Measurements from ENCODE around the gene OR4D9. TPM values are rescaled to one million over a fixed set of nuclear protein-coding genes. Genes with fewer than 3 reads are reported as not detected.
"Not testable (repeated sequence)": the region's sequence is repeated elsewhere in the genome, so short reads cannot be mapped to it uniquely, and the experiment has no call there.

OR4D9 gene
- total and polyA plus RNA-seq, 2 of the 8 experiments (the other 6 are each of a cell fraction or from before 2014, with no cell fraction given), result not detected

GRCh38 chr11:59542142-59542810 lies 30.9 kb downstream of the OR4D9 start (continued):
- TF ChIP-seq RXRA (IDR thresholded peaks at IDR 0.05; ENCODE audit: insufficient read depth, low read depth, low read length) (no peak), CBX5 (IDR thresholded peaks at IDR 0.05; ENCODE audit: low read depth, low read length) (no peak), POLR2A (IDR thresholded peaks at IDR 0.05; ENCODE audit: control extremely low read depth in 1 of 2, low read depth in 2 of 2, low read length in 2 of 2) (no peak), GTF2F1 (IDR thresholded peaks at IDR 0.05; ENCODE audit: borderline replicate concordance, low read depth, low read length) (no peak), TCF12 (IDR thresholded peaks at IDR 0.05; ENCODE audit: low read depth, low read length) (no peak)

- WGBS, 2 experiments (ENCODE audit: extremely low coverage in 1 of 2, insufficient coverage in 1 of 2, insufficient read length in 1 of 2, insufficient replicate concordance in 2 of 2, low coverage in 1 of 2, low lambda C conversion rate in 2 of 2, missing lambda C conversion rate in 1 of 2), result 88% methylated on average over 3 of the region's 3 CpGs; no CpG with 5 or more reads in 1 of the 2 experiments
- FAIRE-seq; POLR2A ChIA-PET (ENCODE audit: partially characterized antibody): not testable (repeated sequence)
Measured at GRCh38 chr11:59543713-59544112, 32.4 kb downstream of the OR4D9 start.

More at GRCh38 chr11:59543713-59544112, 32.4 kb downstream of the OR4D9 start:
- H3K23me2 ChIP-seq (ENCODE audit: low read depth, low read length); H3K56ac ChIP-seq (replicated peaks; ENCODE audit: insufficient read length, low read depth, low read length); H3K9ac ChIP-seq (replicated peaks in 1 of 4; ENCODE audit: extremely low read depth in 1 of 4, low read depth in 3 of 4, low read length in 3 of 4); H3K4me2 ChIP-seq (ENCODE audit: insufficient read depth in 1 of 2, low read depth in 2 of 2, low read length in 2 of 2); H3K36me3 ChIP-seq (ENCODE audit: control insufficient read depth in 2 of 4, insufficient read depth in 4 of 4, low read length in 3 of 4); DNase-seq (ENCODE audit: low read depth in 1 of 2, low spot score in 2 of 2); H3K79me1 ChIP-seq (ENCODE audit: low read depth, low read length); H3K9me3 ChIP-seq (ENCODE audit: insufficient read depth in 2 of 2, low read depth in 1 of 2, low read length in 1 of 2); H4K5ac ChIP-seq (ENCODE audit: insufficient read length, low read depth, low read length); H3K23ac ChIP-seq (ENCODE audit: insufficient read length); H2BK15ac ChIP-seq (ENCODE audit: low read length); H2BK5ac ChIP-seq (ENCODE audit: low read depth, low read length); H3K18ac ChIP-seq (ENCODE audit: extremely low read depth, low read length); H3K4me3 ChIP-seq (ENCODE audit: extremely low read depth in 1 of 4, insufficient read depth in 2 of 4, low read depth in 3 of 4, low read length in 4 of 4); H3K4ac ChIP-seq (replicated peaks; ENCODE audit: insufficient read length, low read depth, low read length); H3K27me3 ChIP-seq (replicated peaks in 1 of 4; ENCODE audit: control insufficient read depth in 3 of 4, extremely low read depth in 1 of 4, insufficient read depth in 3 of 4, low read length in 3 of 4); CTCF ChIA-PET (ENCODE audit: partially characterized antibody); H2BK20ac ChIP-seq (ENCODE audit: low read length); H3K4me1 ChIP-seq (replicated peaks in 1 of 4; ENCODE audit: control insufficient read depth in 3 of 4, insufficient read depth in 4 of 4, low read length in 3 of 4); H3K14ac ChIP-seq (ENCODE audit: insufficient read length); H2AK5ac ChIP-seq (ENCODE audit: low read depth, low read length); H2BK120ac ChIP-seq (replicated peaks; ENCODE audit: low read depth, low read length); H2AFZ ChIP-seq (ENCODE audit: low read length); H3K27ac ChIP-seq (ENCODE audit: low read depth, low read length); H4K8ac ChIP-seq (ENCODE audit: extremely low read depth, insufficient read depth, low read length); H4K20me1 ChIP-seq (replicated peaks in 1 of 2; ENCODE audit: control insufficient read depth in 1 of 2, insufficient read depth in 2 of 2, low read length in 2 of 2); H2BK12ac ChIP-seq (ENCODE audit: low read depth, low read length); H4K91ac ChIP-seq (replicated peaks; ENCODE audit: insufficient read length, low read length); H3K79me2 ChIP-seq (ENCODE audit: control insufficient read depth in 1 of 2, insufficient read depth in 2 of 2, low read length in 2 of 2): not testable (repeated sequence)

Data from H1 (cell line).